Measurements from ENCODE around the gene SERPINF2.
A peak's percentile ranks its signal among the peaks of the same experiment; 100 is the strongest.

Gene SERPINF2

GRCh38 chr17:1724351-1724868, 18.3 kb upstream of the SERPINF2 start, which contains the start of gene WDR81 (continued):
- TF ChIP-seq ZBTB26 (tag by site-specific recombination; optimal IDR thresholded peaks at IDR 0.05) (peak; percentile 79), ZSCAN23 (tag by site-specific recombination; IDR thresholded peaks at IDR 0.05) (no peak), SP2 (tag by site-specific recombination; IDR thresholded peaks at IDR 0.05) (peak; percentile 43; the same call in 1 of the 2 replicates), ZBTB6 (tag by site-specific recombination; IDR thresholded peaks at IDR 0.05) (peak; percentile 72; the same call in 1 of the 2 replicates), ZBTB20 (tag by site-specific recombination; IDR thresholded peaks at IDR 0.05) (peak; percentile 93), ZNF660 (tag by site-specific recombination; IDR thresholded peaks at IDR 0.05) (0 out of 2 replicates have a peak, but pooled peaks have one; percentile 61), ZFP69B (tag by site-specific recombination; IDR thresholded peaks at IDR 0.05) (peak; percentile 57; the same call in 1 of the 2 replicates), KLF17 (tag by site-specific recombination; IDR thresholded peaks at IDR 0.05) (peak; percentile 41; the same call in 1 of the 2 replicates), SP3 (tag by site-specific recombination; IDR thresholded peaks at IDR 0.05) (peak; percentile 44; the same call in 1 of the 2 replicates), OSR2 (tag by site-specific recombination; IDR thresholded peaks at IDR 0.05) (no peak), KLF16 (tag by site-specific recombination; IDR thresholded peaks at IDR 0.05) (peak; percentile 56), ZNF777 (tag by site-specific recombination; IDR thresholded peaks at IDR 0.05; ENCODE audit: borderline replicate concordance) (0 out of 2 replicates have a peak, but pooled peaks have one; percentile 54)
- TF ChIP-seq, protein P1, sequence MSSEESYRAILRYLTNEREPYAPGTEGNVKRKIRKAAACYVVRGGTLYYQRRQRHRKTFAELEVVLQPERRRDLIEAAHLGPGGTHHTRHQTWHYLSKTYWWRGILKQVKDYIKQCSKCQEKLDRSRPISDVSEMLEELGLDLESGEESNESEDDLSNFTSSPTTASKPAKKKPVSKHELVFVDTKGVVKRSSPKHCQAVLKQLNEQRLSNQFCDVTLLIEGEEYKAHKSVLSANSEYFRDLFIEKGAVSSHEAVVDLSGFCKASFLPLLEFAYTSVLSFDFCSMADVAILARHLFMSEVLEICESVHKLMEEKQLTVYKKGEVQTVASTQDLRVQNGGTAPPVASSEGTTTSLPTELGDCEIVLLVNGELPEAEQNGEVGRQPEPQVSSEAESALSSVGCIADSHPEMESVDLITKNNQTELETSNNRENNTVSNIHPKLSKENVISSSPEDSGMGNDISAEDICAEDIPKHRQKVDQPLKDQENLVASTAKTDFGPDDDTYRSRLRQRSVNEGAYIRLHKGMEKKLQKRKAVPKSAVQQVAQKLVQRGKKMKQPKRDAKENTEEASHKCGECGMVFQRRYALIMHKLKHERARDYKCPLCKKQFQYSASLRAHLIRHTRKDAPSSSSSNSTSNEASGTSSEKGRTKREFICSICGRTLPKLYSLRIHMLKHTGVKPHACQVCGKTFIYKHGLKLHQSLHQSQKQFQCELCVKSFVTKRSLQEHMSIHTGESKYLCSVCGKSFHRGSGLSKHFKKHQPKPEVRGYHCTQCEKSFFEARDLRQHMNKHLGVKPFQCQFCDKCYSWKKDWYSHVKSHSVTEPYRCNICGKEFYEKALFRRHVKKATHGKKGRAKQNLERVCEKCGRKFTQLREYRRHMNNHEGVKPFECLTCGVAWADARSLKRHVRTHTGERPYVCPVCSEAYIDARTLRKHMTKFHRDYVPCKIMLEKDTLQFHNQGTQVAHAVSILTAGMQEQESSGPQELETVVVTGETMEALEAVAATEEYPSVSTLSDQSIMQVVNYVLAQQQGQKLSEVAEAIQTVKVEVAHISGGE (tag by site-specific recombination; conservative IDR thresholded peaks at IDR 0.05; ENCODE audit: low read depth): peak; percentile 29; the same call in 1 of the 2 replicates

DNA sequence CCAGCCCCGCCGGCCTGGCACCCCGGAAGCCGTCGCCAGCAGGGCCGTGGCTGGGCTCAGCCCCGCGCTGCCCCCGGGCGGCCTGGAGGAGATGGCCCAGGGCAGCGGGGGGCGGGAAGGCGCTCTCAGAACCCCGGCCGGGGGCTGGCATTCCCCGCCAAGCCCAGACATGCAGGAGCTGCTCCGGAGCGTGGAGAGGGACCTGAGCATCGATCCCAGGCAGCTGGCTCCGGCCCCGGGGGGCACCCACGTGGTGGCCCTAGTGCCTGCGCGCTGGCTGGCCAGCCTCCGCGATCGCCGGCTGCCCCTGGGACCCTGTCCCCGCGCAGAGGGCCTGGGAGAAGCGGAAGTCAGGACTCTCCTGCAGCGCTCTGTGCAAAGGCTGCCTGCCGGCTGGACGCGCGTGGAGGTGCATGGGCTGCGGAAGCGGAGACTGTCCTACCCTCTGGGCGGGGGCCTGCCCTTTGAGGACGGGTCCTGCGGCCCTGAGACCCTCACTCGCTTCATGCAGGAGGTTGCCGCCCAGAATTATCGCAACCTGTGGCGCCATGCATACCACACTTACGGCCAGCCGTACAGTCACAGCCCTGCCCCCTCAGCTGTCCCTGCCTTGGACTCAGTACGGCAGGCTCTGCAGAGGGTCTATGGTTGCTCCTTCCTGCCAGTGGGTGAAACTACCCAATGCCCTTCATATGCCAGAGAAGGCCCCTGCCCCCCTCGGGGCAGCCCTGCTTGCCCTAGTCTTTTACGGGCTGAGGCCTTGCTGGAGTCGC, 17.6 kb upstream of the SERPINF2 start:
- ChIA-PET POLR2A (interaction anchor here (1.2 to 2.4 kb wide), 4 partner anchors 8 to 107 kb away, joined by 3 to 8 read pairs (median 8); no protein-coding TSS in a partner anchor), CTCF (interaction anchor here (0.6 to 8.4 kb wide), 7 partner anchors 12 to 658 kb away, joined by 3 to 104 read pairs (median 4); no protein-coding TSS in a partner anchor)
- Histone ChIP-seq H3K27ac (ENCODE audit: extremely low read depth, low read depth, low read length) (peak overlapping the region; percentile 27; the same call in 1 of the 2 replicates), H3K4me3 (ENCODE audit: low read depth, low read length) (peak overlapping the region; percentile 47), H3K9me3 (ENCODE audit: control insufficient read depth, insufficient read depth, low read depth, low read length) (no peaks in the 10 kb centered on the region), H3K36me3 (ENCODE audit: control insufficient read depth in 2 of 2, insufficient read depth in 1 of 2, low read length in 2 of 2) (peaks cover 0 to 30% of the 10 kb centered on the region in 2 experiments; a peak in 2 of 3 replicates), H3K4me1 (ENCODE audit: control insufficient read depth, insufficient read depth, low read length) (no peaks in the 10 kb centered on the region)
- TF ChIP-seq ZNF335 (tag by site-specific recombination; conservative IDR thresholded peaks at IDR 0.05) (peak; percentile 24), GLIS1 (tag by site-specific recombination; IDR thresholded peaks at IDR 0.05) (peak; percentile 82), ZNF521 (tag by site-specific recombination; IDR thresholded peaks at IDR 0.05) (no peak), EGR2 (tag by site-specific recombination; IDR thresholded peaks at IDR 0.05; ENCODE audit: low read depth) (no peak), ZNF292 (tag by site-specific recombination; IDR thresholded peaks at IDR 0.05; ENCODE audit: borderline replicate concordance, low read depth) (no peak), KLF17 (tag by site-specific recombination; IDR thresholded peaks at IDR 0.05) (no peak), ZBTB26 (tag by site-specific recombination; optimal IDR thresholded peaks at IDR 0.05) (peak; percentile 35), ZNF513 (tag by site-specific recombination; IDR thresholded peaks at IDR 0.05) (no peak), GLIS2 (tag by site-specific recombination; IDR thresholded peaks at IDR 0.05) (peak; percentile 82), PRDM1 (tag by site-specific recombination; IDR thresholded peaks at IDR 0.05) (no peak)
